ENCODE measurements around the gene FBXW8.

The FBXW8 gene

DNA sequence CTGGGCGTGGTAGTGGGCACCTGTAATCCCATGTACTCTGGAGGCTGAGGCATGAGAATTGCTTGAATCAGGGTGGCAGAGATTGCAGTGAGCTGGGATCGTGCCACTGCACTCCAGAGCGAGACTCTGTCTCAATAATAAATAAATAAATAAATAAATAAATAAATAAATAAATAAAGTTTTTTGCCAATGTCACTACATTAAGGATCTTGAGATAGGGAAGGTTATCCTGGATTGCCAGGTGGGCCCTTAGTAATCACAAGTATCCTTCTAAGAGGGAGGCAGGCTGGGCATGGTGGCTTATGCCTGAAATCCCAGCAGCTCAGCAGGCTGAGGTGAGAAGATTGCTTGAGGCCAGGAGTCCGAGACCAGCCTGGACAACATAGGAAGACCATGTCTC is 4.5 kb upstream of the FBXW8 start:
- TF ChIP-seq, protein P1, sequence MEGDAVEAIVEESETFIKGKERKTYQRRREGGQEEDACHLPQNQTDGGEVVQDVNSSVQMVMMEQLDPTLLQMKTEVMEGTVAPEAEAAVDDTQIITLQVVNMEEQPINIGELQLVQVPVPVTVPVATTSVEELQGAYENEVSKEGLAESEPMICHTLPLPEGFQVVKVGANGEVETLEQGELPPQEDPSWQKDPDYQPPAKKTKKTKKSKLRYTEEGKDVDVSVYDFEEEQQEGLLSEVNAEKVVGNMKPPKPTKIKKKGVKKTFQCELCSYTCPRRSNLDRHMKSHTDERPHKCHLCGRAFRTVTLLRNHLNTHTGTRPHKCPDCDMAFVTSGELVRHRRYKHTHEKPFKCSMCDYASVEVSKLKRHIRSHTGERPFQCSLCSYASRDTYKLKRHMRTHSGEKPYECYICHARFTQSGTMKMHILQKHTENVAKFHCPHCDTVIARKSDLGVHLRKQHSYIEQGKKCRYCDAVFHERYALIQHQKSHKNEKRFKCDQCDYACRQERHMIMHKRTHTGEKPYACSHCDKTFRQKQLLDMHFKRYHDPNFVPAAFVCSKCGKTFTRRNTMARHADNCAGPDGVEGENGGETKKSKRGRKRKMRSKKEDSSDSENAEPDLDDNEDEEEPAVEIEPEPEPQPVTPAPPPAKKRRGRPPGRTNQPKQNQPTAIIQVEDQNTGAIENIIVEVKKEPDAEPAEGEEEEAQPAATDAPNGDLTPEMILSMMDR (IDR thresholded peaks at IDR 0.05; ENCODE audit: insufficient read depth, low read length), result no peak
- TF ChIP-seq SPI1 (IDR thresholded peaks at IDR 0.05; ENCODE audit: borderline replicate concordance, low read depth) (no peak), GABPA (IDR thresholded peaks at IDR 0.05; ENCODE audit: low read depth) (no peak), POLR2AphosphoS5 (IDR thresholded peaks at IDR 0.05; ENCODE audit: low read depth) (no peak)
- TF ChIP-seq, protein P2, sequence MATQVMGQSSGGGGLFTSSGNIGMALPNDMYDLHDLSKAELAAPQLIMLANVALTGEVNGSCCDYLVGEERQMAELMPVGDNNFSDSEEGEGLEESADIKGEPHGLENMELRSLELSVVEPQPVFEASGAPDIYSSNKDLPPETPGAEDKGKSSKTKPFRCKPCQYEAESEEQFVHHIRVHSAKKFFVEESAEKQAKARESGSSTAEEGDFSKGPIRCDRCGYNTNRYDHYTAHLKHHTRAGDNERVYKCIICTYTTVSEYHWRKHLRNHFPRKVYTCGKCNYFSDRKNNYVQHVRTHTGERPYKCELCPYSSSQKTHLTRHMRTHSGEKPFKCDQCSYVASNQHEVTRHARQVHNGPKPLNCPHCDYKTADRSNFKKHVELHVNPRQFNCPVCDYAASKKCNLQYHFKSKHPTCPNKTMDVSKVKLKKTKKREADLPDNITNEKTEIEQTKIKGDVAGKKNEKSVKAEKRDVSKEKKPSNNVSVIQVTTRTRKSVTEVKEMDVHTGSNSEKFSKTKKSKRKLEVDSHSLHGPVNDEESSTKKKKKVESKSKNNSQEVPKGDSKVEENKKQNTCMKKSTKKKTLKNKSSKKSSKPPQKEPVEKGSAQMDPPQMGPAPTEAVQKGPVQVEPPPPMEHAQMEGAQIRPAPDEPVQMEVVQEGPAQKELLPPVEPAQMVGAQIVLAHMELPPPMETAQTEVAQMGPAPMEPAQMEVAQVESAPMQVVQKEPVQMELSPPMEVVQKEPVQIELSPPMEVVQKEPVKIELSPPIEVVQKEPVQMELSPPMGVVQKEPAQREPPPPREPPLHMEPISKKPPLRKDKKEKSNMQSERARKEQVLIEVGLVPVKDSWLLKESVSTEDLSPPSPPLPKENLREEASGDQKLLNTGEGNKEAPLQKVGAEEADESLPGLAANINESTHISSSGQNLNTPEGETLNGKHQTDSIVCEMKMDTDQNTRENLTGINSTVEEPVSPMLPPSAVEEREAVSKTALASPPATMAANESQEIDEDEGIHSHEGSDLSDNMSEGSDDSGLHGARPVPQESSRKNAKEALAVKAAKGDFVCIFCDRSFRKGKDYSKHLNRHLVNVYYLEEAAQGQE (IDR thresholded peaks at IDR 0.05; ENCODE audit: insufficient replicate concordance, low read depth), result no peak
- Histone ChIP-seq H3K4me3 (replicated peaks; ENCODE audit: insufficient read depth, low read length) (no peak overlapping the region), H3K27me3 (ENCODE audit: insufficient read depth, poor library complexity, severe bottlenecking) (peaks cover 3% of the 10 kb centered on the region), H3K27ac (replicated peaks) (no peak overlapping the region)
- no peak for DNase-seq (ENCODE audit: low read depth in 1 of 2, low spot score in 1 of 2)

DNA sequence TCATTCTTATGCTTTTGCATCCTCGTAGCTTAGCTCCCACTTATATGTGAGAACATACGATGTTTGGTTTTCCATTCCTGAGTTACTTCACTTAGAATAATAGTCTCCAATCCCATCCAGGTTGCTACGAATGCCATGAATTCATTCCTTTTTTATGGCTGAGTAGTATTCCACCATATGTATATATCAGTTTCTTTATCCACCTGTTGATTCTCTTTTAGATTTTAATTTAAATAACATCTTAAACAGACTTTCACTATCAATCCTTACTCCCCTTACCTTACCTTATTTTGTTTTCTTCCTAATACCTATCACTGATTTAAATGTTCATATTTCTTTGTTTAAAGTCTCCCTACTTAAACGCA is 488 bp upstream of the FBXW8 start:
- Histone ChIP-seq H3K27me3 (ENCODE audit: insufficient read depth, poor library complexity, severe bottlenecking) (peaks cover 3% of the 10 kb centered on the region), H3K27ac (replicated peaks) (peak overlapping the region; percentile 44), H3K4me3 (replicated peaks; ENCODE audit: insufficient read depth, low read length) (peak overlapping the region; percentile 78)
- TF ChIP-seq POLR2AphosphoS5 (IDR thresholded peaks at IDR 0.05; ENCODE audit: low read depth) (no peak), GABPA (IDR thresholded peaks at IDR 0.05; ENCODE audit: low read depth) (no peak), SPI1 (IDR thresholded peaks at IDR 0.05; ENCODE audit: borderline replicate concordance, low read depth) (no peak)
- TF ChIP-seq, protein P1 (IDR thresholded peaks at IDR 0.05; ENCODE audit: insufficient read depth, low read length), result no peak
- TF ChIP-seq, protein P2 (IDR thresholded peaks at IDR 0.05; ENCODE audit: insufficient replicate concordance, low read depth), result no peak
- no peak for DNase-seq (ENCODE audit: low read depth in 1 of 2, low spot score in 1 of 2)

DNA sequence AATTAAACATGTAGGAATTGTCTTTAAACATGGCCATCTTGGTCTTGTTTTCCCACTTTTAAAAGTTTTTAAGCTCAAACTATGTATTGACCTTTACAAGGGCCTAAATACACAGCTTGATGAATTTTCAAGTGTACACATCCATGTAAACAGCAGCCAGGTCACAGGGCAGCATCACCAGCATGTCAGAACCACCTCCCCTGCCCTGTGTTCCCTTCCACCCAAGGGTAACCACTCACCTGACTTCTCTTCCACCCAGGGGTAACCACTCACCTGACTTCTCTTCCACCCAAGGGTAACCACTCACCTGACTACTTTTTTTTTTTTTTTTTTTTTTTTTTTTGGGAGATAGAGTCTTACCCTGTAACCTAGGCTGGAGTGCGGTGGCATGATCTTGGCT is 4.6 kb downstream of the FBXW8 start:
- DNase-seq (ENCODE audit: low read depth in 1 of 2, low spot score in 1 of 2), result no peak
- Histone ChIP-seq H3K27ac (replicated peaks) (no peak overlapping the region), H3K27me3 (ENCODE audit: insufficient read depth, poor library complexity, severe bottlenecking) (no peaks in the 10 kb centered on the region), H3K4me3 (replicated peaks; ENCODE audit: insufficient read depth, low read length) (no peak overlapping the region)
- TF ChIP-seq SPI1 (IDR thresholded peaks at IDR 0.05; ENCODE audit: borderline replicate concordance, low read depth) (no peak), GABPA (IDR thresholded peaks at IDR 0.05; ENCODE audit: low read depth) (no peak), POLR2AphosphoS5 (IDR thresholded peaks at IDR 0.05; ENCODE audit: low read depth) (no peak)
- TF ChIP-seq, protein P1 (IDR thresholded peaks at IDR 0.05; ENCODE audit: insufficient read depth, low read length), result no peak
- TF ChIP-seq, protein P2 (IDR thresholded peaks at IDR 0.05; ENCODE audit: insufficient replicate concordance, low read depth), result no peak

Data from HL-60 (cell line).